Transverse colon (tissue), 4 donors: ENCODE results near the gene DGLUCY. TPM values are rescaled to one million over a fixed set of nuclear protein-coding genes. Genes with fewer than 3 reads are reported as not detected.
"Not testable (repeated sequence)": the region's sequence is repeated elsewhere in the genome, so short reads cannot be mapped to it uniquely, and the experiment has no call there.

Experiments used
- DNase-seq: peaks from one replicate; pipeline ENCODE4 v3.0.0-alpha.2; 2019
- H3K27ac ChIP-seq, 4 donors: fragments of 200-600 bp; sonication (generic); 2 replicates each; pipeline ENCODE4 v1.5.1; 2016 to 2018; ENCODE audit warnings: inconsistent platforms in 4 of 4
- H3K27me3 ChIP-seq: fragments of 200-600 bp; sonication (generic); 2 replicates; pipeline ENCODE4 v1.5.1; 2017; ENCODE audit warnings: inconsistent platforms
- H3K36me3 ChIP-seq, 4 donors: fragments of 200-600 bp; sonication (generic); 2 replicates each; pipeline ENCODE4 v1.5.1; 2017 to 2019; ENCODE audit warnings: inconsistent platforms in 4 of 4
- H3K4me1 ChIP-seq, 4 donors: fragments of 200-600 bp; sonication (generic); 2 replicates each; pipeline ENCODE4 v1.5.1; 2017 to 2020; ENCODE audit warnings: inconsistent platforms in 4 of 4
- H3K4me3 ChIP-seq, 4 donors: fragments of 200-600 bp; sonication (generic); 1 replicate in 1 of 4; 2 replicates in 3 of 4; pipeline versions ENCODE4 v1.5.1 to v1.6.1; 2017 to 2019; ENCODE audit warnings: inconsistent platforms in 4 of 4
- H3K9me3 ChIP-seq, 2 donors: fragments of 200-600 bp; sonication (generic); 2 replicates each; pipeline ENCODE4 v1.5.1; 2017 to 2019; ENCODE audit warnings: inconsistent platforms in 2 of 2
- EP300 ChIP-seq: sonication (generic); formaldehyde crosslinking; IDR thresholded peaks from one replicate; pipeline ENCODE4 v1.6.1; 2017; ENCODE audit warnings: antibody characterized with exemption, low read depth
- POLR2A ChIP-seq: fragments of 450-650 bp; IDR thresholded peaks from one replicate; pipeline ENCODE4 v1.6.1; 2016; ENCODE audit warnings: antibody characterized with exemption, mild to moderate bottlenecking, moderate library complexity
- POLR2AphosphoS5 ChIP-seq, 3 donors: sonication (generic); formaldehyde crosslinking; IDR thresholded peaks; one replicate each; pipeline ENCODE4 v1.6.1; 2016; ENCODE audit warnings: antibody characterized with exemption in 3 of 3
- WGBS, 2 donors: methylation state at CpG; one replicate each; pipeline ENCODE4 v1.1.5; 2018; ENCODE audit warnings: low coverage in 1 of 2; 5-methylcytosine and 5-hydroxymethylcytosine counted together
- in situ Hi-C, 4 donors: fragments of 200-750 bp; cut with MboI; loops; one replicate each; pipeline versions ENCODE4 v1.15.0 to v1.15.1; 2017; ENCODE audit warnings: low sequenced_read_pairs in 3 of 4, low pct_ligation_motif_present in 1 of 4, low pct_unique_long_range_greater_than_20kb in 1 of 4
- intact Hi-C: fragments of 100-400 bp; cut with DNase I; formaldehyde crosslinking; loops from one replicate; pipeline ENCODE4 v1.15.1; 2023; ENCODE audit warnings: low total_unique reads
- total RNA-seq, 4 donors: library from RNA; depleted of rRNA; stranded (reverse); fragments of >200 nt; gene quantifications; one replicate each; pipeline ENCODE4 v1.1.0, GENCODE V29; 2016
- TF ChIP-seq, protein P1 (sequence below), 5 experiments: fragments of 200-600 bp in 3 of 5; fragments of 450-650 bp in 2 of 5; sonication (generic) in 3 of 5; IDR thresholded peaks; 1 replicate in 2 of 5; 2 replicates in 3 of 5; pipeline ENCODE4 v1.5.1; 2016 to 2017; ENCODE audit warnings: antibody characterized with exemption in 5 of 5, inconsistent platforms in 3 of 5, mild to moderate bottlenecking in 2 of 5, moderate library complexity in 1 of 5

The DGLUCY gene
- total RNA-seq, 4 donors from 2014 or later = 62.1 to 229 (median 102) TPM

DNA sequence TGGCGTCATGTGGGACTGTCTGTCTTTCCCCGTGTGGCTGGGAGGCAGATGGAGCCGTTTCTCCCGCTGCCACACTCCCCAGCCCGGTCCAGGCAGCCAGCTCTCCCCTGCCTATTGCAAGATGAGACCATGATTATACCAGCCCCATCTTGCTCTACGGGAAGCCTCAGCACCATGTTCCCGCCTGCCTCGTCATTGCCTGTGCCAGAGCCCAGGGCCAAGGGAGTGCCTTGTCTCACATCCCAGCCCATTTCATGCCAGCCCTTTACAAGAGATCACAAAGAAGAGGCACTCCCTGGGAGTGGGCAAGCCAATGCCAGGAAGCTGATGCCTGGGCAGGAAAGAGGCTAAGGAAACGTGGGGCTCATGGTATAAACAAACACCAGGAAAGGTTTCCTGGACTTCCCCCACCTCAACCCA lies 106.7 kb downstream of the DGLUCY start:
- peaks cover 0 to 25% (median 9%) of the 10 kb centered on the region in 4 donors for H3K36me3 ChIP-seq
- 90% methylated on average over 9 of the region's 9 CpGs; no CpG with 5 or more reads in 1 of the 2 donors for WGBS, 2 donors
- no peaks in the 10 kb centered on the region for H3K9me3 ChIP-seq
- TF ChIP-seq EP300 = no peak
- TF ChIP-seq POLR2AphosphoS5 (IDR thresholded peaks at IDR 0.05) = no peak
- TF ChIP-seq, protein P1, sequence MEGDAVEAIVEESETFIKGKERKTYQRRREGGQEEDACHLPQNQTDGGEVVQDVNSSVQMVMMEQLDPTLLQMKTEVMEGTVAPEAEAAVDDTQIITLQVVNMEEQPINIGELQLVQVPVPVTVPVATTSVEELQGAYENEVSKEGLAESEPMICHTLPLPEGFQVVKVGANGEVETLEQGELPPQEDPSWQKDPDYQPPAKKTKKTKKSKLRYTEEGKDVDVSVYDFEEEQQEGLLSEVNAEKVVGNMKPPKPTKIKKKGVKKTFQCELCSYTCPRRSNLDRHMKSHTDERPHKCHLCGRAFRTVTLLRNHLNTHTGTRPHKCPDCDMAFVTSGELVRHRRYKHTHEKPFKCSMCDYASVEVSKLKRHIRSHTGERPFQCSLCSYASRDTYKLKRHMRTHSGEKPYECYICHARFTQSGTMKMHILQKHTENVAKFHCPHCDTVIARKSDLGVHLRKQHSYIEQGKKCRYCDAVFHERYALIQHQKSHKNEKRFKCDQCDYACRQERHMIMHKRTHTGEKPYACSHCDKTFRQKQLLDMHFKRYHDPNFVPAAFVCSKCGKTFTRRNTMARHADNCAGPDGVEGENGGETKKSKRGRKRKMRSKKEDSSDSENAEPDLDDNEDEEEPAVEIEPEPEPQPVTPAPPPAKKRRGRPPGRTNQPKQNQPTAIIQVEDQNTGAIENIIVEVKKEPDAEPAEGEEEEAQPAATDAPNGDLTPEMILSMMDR (IDR thresholded peaks at IDR 0.05) = no peak
- no peak for TF ChIP-seq POLR2A
- no peaks in the 10 kb centered on the region for H3K27me3 ChIP-seq
- H3K4me1 ChIP-seq = peaks cover 0 to 4% (median 0%) of the 10 kb centered on the region in 4 donors
- intact Hi-C loops (no loop called here), in situ Hi-C loops (no loop called here)
- no peak overlapping the region for H3K27ac ChIP-seq
- H3K4me3 ChIP-seq = no peak overlapping the region
- no peak for DNase-seq

DNA sequence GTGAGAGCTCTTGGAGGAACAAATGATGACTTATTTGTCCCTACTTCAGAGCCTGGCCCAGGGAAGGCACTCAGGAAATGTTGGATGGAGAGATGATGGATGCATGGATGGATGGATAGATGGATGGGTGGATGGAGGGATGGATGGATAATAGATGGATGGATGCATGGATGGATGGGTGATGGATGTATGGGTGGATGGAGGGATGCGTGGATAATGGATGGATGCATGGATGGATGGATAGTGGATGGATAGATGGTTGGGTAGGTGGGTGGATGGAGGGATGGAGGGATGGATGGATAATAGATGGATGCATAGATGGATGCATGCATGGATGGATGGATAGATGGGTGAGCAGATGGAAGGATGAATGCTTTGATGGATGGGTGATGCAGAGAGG lies 107.4 kb downstream of the DGLUCY start:
- in situ Hi-C loops = no loop called here
- peaks cover 0 to 4% (median 0%) of the 10 kb centered on the region in 4 donors for H3K4me1 ChIP-seq
- no peak for DNase-seq
- intact Hi-C loops = no loop called here
- H3K27me3 ChIP-seq = no peaks in the 10 kb centered on the region
- no peak overlapping the region for H3K27ac ChIP-seq
- no peak overlapping the region for H3K4me3 ChIP-seq
- TF ChIP-seq, protein P1 (IDR thresholded peaks at IDR 0.05) = no peak
- TF ChIP-seq POLR2AphosphoS5 (IDR thresholded peaks at IDR 0.05) (no peak), POLR2A (no peak), EP300 (no peak)
- WGBS, 2 donors = 100% methylated on average over 1 of the region's 1 CpG
- H3K9me3 ChIP-seq = no peaks in the 10 kb centered on the region
- peaks cover 0 to 18% (median 6%) of the 10 kb centered on the region in 4 donors for H3K36me3 ChIP-seq

DNA sequence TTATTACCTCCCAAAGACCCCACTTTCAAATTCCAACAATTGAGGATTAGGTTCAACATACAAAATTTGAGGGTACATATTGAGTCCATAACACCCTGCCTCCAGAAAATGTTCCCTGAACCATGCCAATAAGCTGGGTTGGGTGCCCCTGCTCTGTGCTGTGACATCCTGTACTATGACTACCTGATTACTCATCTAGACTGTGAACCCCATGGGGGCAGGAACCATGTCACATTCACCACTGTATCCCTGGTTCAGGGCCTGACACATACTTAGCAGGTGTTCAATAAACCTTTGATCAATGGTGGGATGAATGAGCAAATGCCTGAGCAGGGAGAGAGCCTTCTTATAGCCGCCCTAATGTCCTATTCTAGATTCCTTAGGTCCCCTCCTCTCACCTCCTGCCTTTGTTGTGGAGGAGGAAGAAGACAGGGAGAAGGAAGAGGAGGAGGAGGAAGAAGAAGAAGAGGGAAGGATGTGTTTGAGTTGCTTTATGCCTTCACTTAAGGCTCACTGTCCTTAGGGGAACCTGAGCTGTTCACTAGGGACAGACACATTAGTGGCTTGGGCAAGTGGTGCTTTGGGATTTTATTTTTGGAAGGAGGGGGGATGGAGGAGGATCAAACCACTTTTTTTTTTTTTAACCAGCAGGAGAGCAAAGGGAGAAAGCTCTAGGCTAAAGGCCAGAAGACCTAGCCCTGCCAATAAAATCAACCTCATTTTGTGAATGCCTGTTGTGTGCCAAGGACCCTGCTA lies 109.3 kb downstream of the DGLUCY start:
- no peak for TF ChIP-seq EP300
- TF ChIP-seq POLR2AphosphoS5 (IDR thresholded peaks at IDR 0.05) = no peak
- no peak for TF ChIP-seq POLR2A
- TF ChIP-seq, protein P1 (IDR thresholded peaks at IDR 0.05) = no peak
- no peak for DNase-seq
- intact Hi-C loops (no loop called here), in situ Hi-C loops (no loop called here)
- peaks cover 0 to 4% (median 2%) of the 10 kb centered on the region in 4 donors for H3K36me3 ChIP-seq
- WGBS, 2 donors = 100% methylated on average over 1 of the region's 1 CpG; no CpG with 5 or more reads in 1 of the 2 donors
- H3K9me3 ChIP-seq = no peaks in the 10 kb centered on the region
- H3K4me3 ChIP-seq = no peak overlapping the region
- no peak overlapping the region for H3K27ac ChIP-seq
- H3K4me1 ChIP-seq = peaks cover 0 to 4% (median 0%) of the 10 kb centered on the region in 4 donors
- H3K27me3 ChIP-seq = no peaks in the 10 kb centered on the region

DNA sequence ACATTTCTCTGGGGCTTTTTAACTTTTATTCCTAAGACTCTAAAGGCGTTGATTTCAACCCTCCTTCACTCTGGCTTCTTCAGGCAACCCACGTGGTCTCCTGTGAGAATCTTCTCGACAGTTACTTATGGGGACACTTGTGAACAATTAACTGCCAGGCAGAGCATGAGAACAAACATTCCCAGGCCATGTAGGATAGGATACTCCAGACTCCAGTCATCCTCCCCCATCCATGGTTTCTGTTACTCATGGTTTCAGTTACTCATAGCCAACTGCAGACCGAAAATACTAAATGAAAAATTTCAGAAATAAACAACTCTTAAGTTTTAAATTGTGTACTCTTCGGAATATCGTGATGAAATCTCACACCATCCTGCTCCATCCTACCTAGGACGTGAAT lies 111.2 kb downstream of the DGLUCY start:
- H3K4me3 ChIP-seq = no peak overlapping the region
- DNase-seq = no peak
- in situ Hi-C loops = no loop called here
- peaks cover 0 to 4% (median 0%) of the 10 kb centered on the region in 4 donors for H3K36me3 ChIP-seq
- H3K4me1 ChIP-seq = peaks cover 0 to 3% (median 0%) of the 10 kb centered on the region in 4 donors
- no peak overlapping the region for H3K27ac ChIP-seq
- no peaks in the 10 kb centered on the region for H3K9me3 ChIP-seq
- WGBS, 2 donors = 88 to 95% methylated on average over 4 to 7 of the region's 7 CpGs
- TF ChIP-seq POLR2A = no peak
- TF ChIP-seq, protein P1 (IDR thresholded peaks at IDR 0.05) = no peak
- no peak for TF ChIP-seq EP300
- no peak for TF ChIP-seq POLR2AphosphoS5 (IDR thresholded peaks at IDR 0.05)
- H3K27me3 ChIP-seq = no peaks in the 10 kb centered on the region
- intact Hi-C loops = no loop called here

DNA sequence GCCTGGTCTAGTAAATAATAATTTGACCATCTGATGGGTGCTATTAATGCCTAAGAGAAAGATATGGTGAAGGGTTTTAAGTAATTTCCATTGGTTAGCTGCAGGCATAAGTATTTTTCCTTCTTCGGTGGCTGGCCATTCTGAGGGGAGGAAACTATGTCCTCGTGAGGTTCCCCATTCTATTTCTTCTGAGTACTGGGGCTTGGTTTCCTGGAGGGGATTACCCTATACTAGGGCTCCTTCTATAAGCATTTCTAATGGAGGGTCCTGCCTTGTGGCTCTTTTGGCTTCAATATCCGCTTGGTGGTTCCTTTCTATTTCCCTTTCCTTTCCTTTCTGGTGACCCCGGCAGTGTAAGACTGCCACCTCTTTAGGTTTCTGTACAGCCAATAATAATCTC lies 112.5 kb downstream of the DGLUCY start:
- H3K4me1 ChIP-seq, intact Hi-C loops, H3K4me3 ChIP-seq, H3K27ac ChIP-seq, H3K9me3 ChIP-seq, H3K36me3 ChIP-seq, H3K27me3 ChIP-seq, DNase-seq, in situ Hi-C loops: not testable (repeated sequence)
- WGBS, 2 donors = 69 to 72% methylated on average over 3 to 4 of the region's 4 CpGs
